H1 (cell line): Measurements from ENCODE around the gene ZNF513. TPM values are rescaled to one million over a fixed set of nuclear protein-coding genes. Genes with fewer than 3 reads are reported as not detected.

Source experiments
- CTCF ChIA-PET: fragments of 300-600 bp; sonication (Branson Sonifier 250); formaldehyde crosslinking; loops from one replicate; lab custom pipeline; 2021; ENCODE audit not compliant: partially characterized antibody; lab: Charles Lee
- POLR2A ChIA-PET: fragments of 300-600 bp; sonication (Branson Sonifier 250); formaldehyde crosslinking; loops from one replicate; lab custom pipeline; 2021; ENCODE audit warnings: inconsistent platforms; ENCODE audit not compliant: partially characterized antibody; lab: Charles Lee
- DNase-seq, 2 experiments: peaks; one replicate each; pipeline versions ENCODE4 v3.0.0 to v3.0.0-alpha.2; 2010 to 2022; ENCODE audit warnings: low spot score in 2 of 2, low read depth in 1 of 2, mixed read lengths in 1 of 2
- FAIRE-seq: peaks from 2 replicates; lab custom pipeline; 2011; peaks lifted over from hg19 to GRCh38; lab: Jason Lieb, UNC
- H2AFZ ChIP-seq: 2 replicates; pipeline ENCODE4 v1.8.1; 2012; ENCODE audit warnings: low read length, inconsistent platforms
- H2AK5ac ChIP-seq: 2 replicates; pipeline ENCODE4 v1.6.1; 2013; ENCODE audit warnings: low read depth, low read length
- H2BK120ac ChIP-seq: replicated peaks from 2 replicates; pipeline ENCODE3; 2013; ENCODE audit warnings: low read depth, low read length, inconsistent platforms
- H2BK12ac ChIP-seq: 2 replicates; pipeline ENCODE4 v1.6.1; 2013; ENCODE audit warnings: low read depth, low read length
- H2BK15ac ChIP-seq: 2 replicates; pipeline ENCODE4 v1.6.1; 2013; ENCODE audit warnings: low read length
- H2BK20ac ChIP-seq: 2 replicates; pipeline ENCODE4 v1.6.1; 2013; ENCODE audit warnings: low read length
- H2BK5ac ChIP-seq: 2 replicates; pipeline ENCODE4 v1.6.1; 2013; ENCODE audit warnings: low read depth, low read length
- H3K14ac ChIP-seq: 2 replicates; pipeline ENCODE4 v1.6.1; 2013; ENCODE audit warnings: inconsistent platforms; ENCODE audit not compliant: insufficient read length
- H3K18ac ChIP-seq: 2 replicates; pipeline ENCODE4 v1.6.1; 2013; ENCODE audit warnings: low read length; ENCODE audit errors: extremely low read depth
- H3K23ac ChIP-seq: 2 replicates; pipeline ENCODE4 v1.6.1; 2013; ENCODE audit warnings: inconsistent platforms; ENCODE audit not compliant: insufficient read length
- H3K23me2 ChIP-seq: 2 replicates; pipeline ENCODE4 v1.6.1; 2013; ENCODE audit warnings: low read depth, low read length
- H3K27ac ChIP-seq: 2 replicates; pipeline ENCODE4 v1.6.1; 2011; ENCODE audit warnings: low read depth, low read length, inconsistent platforms
- H3K27me3 ChIP-seq, 4 experiments: replicated peaks in 1 of 4; 1 replicate in 1 of 4; 2 replicates in 3 of 4; pipeline versions ENCODE4 v1.6.1 to v1.8.1; 2011 to 2013; ENCODE audit warnings: low read length in 3 of 4, mild to moderate bottlenecking in 3 of 4, inconsistent platforms in 2 of 4, mixed read lengths in 2 of 4, moderate library complexity in 1 of 4; ENCODE audit not compliant: control insufficient read depth in 3 of 4, insufficient read depth in 3 of 4; ENCODE audit errors: extremely low read depth in 1 of 4
- H3K36me3 ChIP-seq, 4 experiments: 2 replicates each; pipeline versions ENCODE4 v1.6.1 to v1.8.1; 2011 to 2013; ENCODE audit warnings: mild to moderate bottlenecking in 4 of 4, low read length in 3 of 4, moderate library complexity in 2 of 4, control low read depth in 1 of 4, inconsistent platforms in 1 of 4; ENCODE audit not compliant: insufficient read depth in 4 of 4, control insufficient read depth in 2 of 4
- H3K4ac ChIP-seq: replicated peaks from 2 replicates; pipeline ENCODE3; 2013; ENCODE audit warnings: low read length, low read depth, mixed read lengths, inconsistent platforms; ENCODE audit not compliant: insufficient read length
- H3K4me1 ChIP-seq, 4 experiments: replicated peaks in 1 of 4; 1 replicate in 1 of 4; 2 replicates in 3 of 4; pipeline versions ENCODE4 v1.6.1 to v1.8.1; 2011 to 2013; ENCODE audit warnings: low read length in 3 of 4, inconsistent platforms in 2 of 4, mixed read lengths in 1 of 4; ENCODE audit not compliant: insufficient read depth in 4 of 4, control insufficient read depth in 3 of 4
- H3K4me2 ChIP-seq, 2 experiments: 2 replicates each; pipeline versions ENCODE4 v1.6.1 to v1.8.1; 2011 to 2013; ENCODE audit warnings: low read depth in 2 of 2, low read length in 2 of 2, control low read depth in 1 of 2, inconsistent platforms in 1 of 2, mild to moderate bottlenecking in 1 of 2; ENCODE audit not compliant: insufficient read depth in 1 of 2
- H3K4me3 ChIP-seq, 4 experiments: fragments of 200-600, 300-600 bp in 1 of 4; sonication (generic), shearing (Covaris generic), sonication (Bioruptor Twin) in 1 of 4; 2 replicates each; pipeline versions ENCODE4 v1.5.1 to v1.8.1; 2011 to 2016; ENCODE audit warnings: low read length in 4 of 4, low read depth in 3 of 4, control low read depth in 2 of 4, inconsistent platforms in 2 of 4, mild to moderate bottlenecking in 2 of 4, mixed read lengths in 1 of 4, moderate library complexity in 1 of 4; ENCODE audit not compliant: insufficient read depth in 2 of 4; ENCODE audit errors: extremely low read depth in 1 of 4
- H3K56ac ChIP-seq: replicated peaks from 2 replicates; pipeline ENCODE3; 2013; ENCODE audit warnings: low read depth, mild to moderate bottlenecking, mixed read lengths, low read length, inconsistent platforms; ENCODE audit not compliant: insufficient read length
- H3K79me1 ChIP-seq: 2 replicates; pipeline ENCODE4 v1.6.1; 2013; ENCODE audit warnings: low read depth, low read length, control low read depth
- H3K79me2 ChIP-seq, 2 experiments: 2 replicates each; pipeline versions ENCODE4 v1.6.1 to v1.8.1; 2012 to 2013; ENCODE audit warnings: low read length in 2 of 2, mild to moderate bottlenecking in 2 of 2, inconsistent platforms in 1 of 2; ENCODE audit not compliant: insufficient read depth in 2 of 2, control insufficient read depth in 1 of 2
- H3K9ac ChIP-seq, 4 experiments: replicated peaks in 1 of 4; 1 replicate in 1 of 4; 2 replicates in 3 of 4; pipeline versions ENCODE4 v1.6.1 to v1.8.1; 2011 to 2013; ENCODE audit warnings: low read depth in 3 of 4, low read length in 3 of 4, control low read depth in 2 of 4, mild to moderate bottlenecking in 2 of 4, moderate library complexity in 2 of 4, inconsistent platforms in 1 of 4; ENCODE audit errors: extremely low read depth in 1 of 4
- H3K9me3 ChIP-seq, 2 experiments: 2 replicates each; pipeline versions ENCODE4 v1.6.1 to v1.8.1; 2012 to 2013; ENCODE audit warnings: mild to moderate bottlenecking in 2 of 2, moderate library complexity in 2 of 2, control low read depth in 1 of 2, inconsistent platforms in 1 of 2, low read depth in 1 of 2, low read length in 1 of 2, mixed read lengths in 1 of 2; ENCODE audit not compliant: insufficient read depth in 2 of 2
- H4K20me1 ChIP-seq, 2 experiments: replicated peaks in 1 of 2; 2 replicates each; pipeline versions ENCODE3 to v1.8.1; 2011 to 2013; ENCODE audit warnings: inconsistent platforms in 2 of 2, low read length in 2 of 2, mild to moderate bottlenecking in 1 of 2; ENCODE audit not compliant: insufficient read depth in 2 of 2, control insufficient read depth in 1 of 2
- H4K5ac ChIP-seq: 2 replicates; pipeline ENCODE4 v1.6.1; 2013; ENCODE audit warnings: low read length, low read depth, mixed read lengths, inconsistent platforms; ENCODE audit not compliant: insufficient read length
- H4K8ac ChIP-seq: 2 replicates; pipeline ENCODE4 v1.8.0; 2013; ENCODE audit warnings: mild to moderate bottlenecking, moderate library complexity, low read length, inconsistent platforms; ENCODE audit not compliant: insufficient read depth; ENCODE audit errors: extremely low read depth
- H4K91ac ChIP-seq: replicated peaks from 2 replicates; pipeline ENCODE3; 2013; ENCODE audit warnings: low read length, mixed read lengths, inconsistent platforms; ENCODE audit not compliant: insufficient read length
- NANOG ChIP-seq: IDR thresholded peaks from 2 replicates; pipeline ENCODE4 v1.6.1; 2011; ENCODE audit warnings: low read length, low read depth, mild to moderate bottlenecking, inconsistent platforms; ENCODE audit not compliant: insufficient read depth, poor library complexity, severe bottlenecking
- WGBS, 2 experiments: shearing (Covaris generic) in 1 of 2; methylation state at CpG; one replicate each; pipeline versions ENCODE4 v1.1.6 to v1.1.7; 2013 to 2015; ENCODE audit warnings: low lambda C conversion rate in 2 of 2, mixed read lengths in 2 of 2, inconsistent platforms in 1 of 2, low coverage in 1 of 2, missing lambda C conversion rate in 1 of 2; ENCODE audit not compliant: insufficient replicate concordance in 2 of 2, insufficient coverage in 1 of 2, insufficient read length in 1 of 2; ENCODE audit errors: extremely low coverage in 1 of 2, missing lambda C conversion rate in 1 of 2; 5-methylcytosine and 5-hydroxymethylcytosine counted together
- polyA plus RNA-seq, 7 experiments: library from polyadenylated mRNA; depleted of rRNA in 3 of 7; stranded (reverse) in 5 of 7; unstranded in 2 of 7; fragments of >200 nt in 5 of 7; fragments of 200-250 nt in 2 of 7; gene quantifications; 1 replicate in 5 of 7; 2 replicates in 1 of 7; 4 replicates in 1 of 7; pipeline versions ENCODE4 v1.2.1 to v1.2.3, GENCODE V29; 2011 to 2013; ENCODE audit warnings: missing spikeins in 2 of 7, mixed read lengths in 2 of 7
- total RNA-seq: library from RNA; stranded (reverse); fragmentation: NEBNext Ultra II Directional; extraction: Animal tissue kit (Norgen Biotek cat#: 25700); gene quantifications from 2 replicates; pipeline ENCODE4 v1.2.1, GENCODE V29; 2021
- TF ChIP-seq, protein P1 (sequence below): IDR thresholded peaks from 2 replicates; pipeline ENCODE4 v1.6.1; 2011; ENCODE audit warnings: low read length, improper control_type of control experiment

ZNF513 gene
- total and polyA plus RNA-seq, 2 of the 8 experiments (the other 6 are each of a cell fraction or from before 2014, with no cell fraction given): 17.3 to 29.5 TPM

DNA sequence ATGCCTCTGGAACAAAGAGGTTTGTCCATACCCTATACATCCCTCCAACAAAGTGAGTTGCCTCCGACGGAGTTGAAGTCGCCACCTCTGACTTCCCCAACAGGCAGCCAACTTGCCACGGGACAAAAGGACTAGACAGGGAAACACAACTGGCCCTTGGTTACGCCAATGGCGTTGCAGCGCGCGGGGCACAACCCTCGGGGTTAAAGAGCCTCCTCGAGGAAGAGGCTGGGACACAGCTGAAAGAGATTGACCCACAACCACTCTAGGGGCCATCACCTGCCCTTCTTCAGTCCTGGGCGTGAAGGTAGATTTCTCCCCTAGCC lies 24.5 kb downstream of the ZNF513 start:
- peak overlapping the region; percentile 95 for H3K27ac ChIP-seq
- H3K23me2 ChIP-seq: no peaks in the 10 kb centered on the region
- no peaks in the 10 kb centered on the region for H3K36me3 ChIP-seq
- H4K20me1 ChIP-seq: peaks cover 0 to 3% of the 10 kb centered on the region in 2 experiments
- H4K91ac ChIP-seq: peak overlapping the region; percentile 96
- H3K27me3 ChIP-seq: no peaks in the 10 kb centered on the region
- peak overlapping the region; percentile 85 for H4K5ac ChIP-seq
- no peaks in the 10 kb centered on the region for H3K9me3 ChIP-seq
- DNase-seq (peak in 1 of 2 experiments; percentile 69), FAIRE-seq (no peak)
- H3K9ac ChIP-seq: peak overlapping the region; percentile 61 to 98 (median 96)
- no peak overlapping the region for H3K14ac ChIP-seq
- POLR2A ChIA-PET: interaction anchor here (0.9 to 9.5 kb wide), 30 partner anchors 8 to 303 kb away, joined by 3 to 135 read pairs (median 5); partner anchors contain the start of genes CAD, EIF2B4, FNDC4 and MPV17
- H3K18ac ChIP-seq: peak overlapping the region; percentile 89
- peaks cover 0 to 12% (median 4%) of the 10 kb centered on the region in 4 experiments; a peak in 4 of 7 replicates for H3K4me1 ChIP-seq
- H3K4ac ChIP-seq: no peak overlapping the region
- H3K79me1 ChIP-seq: no peaks in the 10 kb centered on the region; the same call in 1 of the 2 replicates
- 2% methylated on average over 12 of the region's 12 CpGs; no CpG with 5 or more reads in 1 of the 2 experiments for whole genome bisulfite sequencing, 2 experiments
- H4K8ac ChIP-seq: peak overlapping the region; percentile 96; the same call in 1 of the 2 replicates
- no peak for TF ChIP-seq NANOG
- TF ChIP-seq, protein P1, sequence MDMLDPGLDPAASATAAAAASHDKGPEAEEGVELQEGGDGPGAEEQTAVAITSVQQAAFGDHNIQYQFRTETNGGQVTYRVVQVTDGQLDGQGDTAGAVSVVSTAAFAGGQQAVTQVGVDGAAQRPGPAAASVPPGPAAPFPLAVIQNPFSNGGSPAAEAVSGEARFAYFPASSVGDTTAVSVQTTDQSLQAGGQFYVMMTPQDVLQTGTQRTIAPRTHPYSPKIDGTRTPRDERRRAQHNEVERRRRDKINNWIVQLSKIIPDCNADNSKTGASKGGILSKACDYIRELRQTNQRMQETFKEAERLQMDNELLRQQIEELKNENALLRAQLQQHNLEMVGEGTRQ: no peak
- peak overlapping the region; percentile 68 to 97 (median 90) for H3K4me3 ChIP-seq
- H2BK20ac ChIP-seq: no peak overlapping the region
- no peak overlapping the region; the same call in 1 of the 2 replicates for H2AK5ac ChIP-seq
- H3K23ac ChIP-seq: no peak overlapping the region
- H2BK15ac ChIP-seq: no peak overlapping the region
- H3K79me2 ChIP-seq: peaks cover 11 to 63% of the 10 kb centered on the region in 2 experiments; a peak in 3 of 4 replicates
- H2BK120ac ChIP-seq: no peak overlapping the region
- peak overlapping the region; percentile 73 for H2BK12ac ChIP-seq
- CTCF ChIA-PET: no interaction called here
- H2BK5ac ChIP-seq: peak overlapping the region; percentile 94
- no peak overlapping the region for H2AFZ ChIP-seq
- peak overlapping the region; percentile 77 for H3K56ac ChIP-seq
- H3K4me2 ChIP-seq: peak overlapping the region; percentile 63 to 69
